Sigmoid colon (tissue), 3 donors: ENCODE data around the gene CELF1.

Source experiments
- CTCF ChIP-seq, 4 experiments: fragments of 450-650 bp in 3 of 4; fragments of 200-600 bp in 1 of 4; IDR thresholded peaks; one replicate each; pipeline ENCODE4 v1.5.1; 2016 to 2019; ENCODE audit warnings: antibody characterized with exemption in 4 of 4, mild to moderate bottlenecking in 3 of 4, moderate library complexity in 2 of 4
- POLR2A ChIP-seq, 2 donors: fragments of 450-650 bp; IDR thresholded peaks; one replicate each; pipeline ENCODE4 v1.6.1; 2016; ENCODE audit warnings: antibody characterized with exemption in 2 of 2, mild to moderate bottlenecking in 2 of 2, moderate library complexity in 2 of 2

DNA sequence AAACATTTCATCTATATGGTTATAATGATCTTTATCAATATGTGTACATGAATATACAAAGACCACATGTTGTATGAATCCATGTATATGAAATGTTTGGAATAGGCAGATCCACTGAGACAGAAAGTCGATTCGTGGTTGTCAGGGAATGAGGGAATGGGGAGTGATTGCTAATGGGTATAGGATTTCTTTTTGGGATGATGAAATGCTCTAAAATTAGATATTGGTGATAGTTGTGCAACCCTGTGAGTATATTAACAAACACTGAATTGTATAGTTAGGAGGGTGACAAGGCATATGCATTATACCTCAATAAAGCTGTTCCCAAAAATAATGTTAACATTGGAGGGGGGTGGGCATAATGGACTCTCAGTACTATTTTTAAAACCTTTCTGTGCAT is 7.5 kb upstream of the CELF1 start:
- no peak for TF ChIP-seq CTCF (IDR thresholded peaks at IDR 0.05)
- TF ChIP-seq POLR2A (IDR thresholded peaks at IDR 0.05): no peak
